K562 treated with DMSO at 1 percent for 12 hours (cell line): ENCODE data around the gene RNF7. TPM values are rescaled to one million over a fixed set of nuclear protein-coding genes. Genes with fewer than 3 reads are reported as not detected.

Experiments used
- total RNA-seq: library from RNA; unstranded; fragments of 300-600 nt; gene quantifications from 2 replicates; pipeline ENCODE4 v1.2.3, GENCODE V29; 2022; ENCODE audit not compliant: insufficient read depth

RNF7 gene
- total RNA-seq: 85.6 and 98.6 TPM in 2 replicates

GRCh38 chr3:141738022-141738890 is at the start of gene RNF7:
TSS of gene RNF7 (plus strand) at chr3:141738298. CDS start at chr3:141738342, 44 bp downstream.

GRCh38 chr3:141763088-141763750 is 25.1 kb downstream of the RNF7 start, which contains the start of gene GRK7:
TSS of gene GRK7 (plus strand) at chr3:141763408. CDS start at chr3:141778285, 14,877 bp downstream.

Other genes starting within 250 kb of the RNF7 start
- gene GRK7, start 25.1 kb downstream of the RNF7 start, total RNA-seq: not detected in 2 replicates
- gene ATP1B3, start 138.3 kb downstream of the RNF7 start, total RNA-seq: 145 and 189 TPM in 2 replicates